ENCODE results near the gene TCP10L.

Gene TCP10L

DNA sequence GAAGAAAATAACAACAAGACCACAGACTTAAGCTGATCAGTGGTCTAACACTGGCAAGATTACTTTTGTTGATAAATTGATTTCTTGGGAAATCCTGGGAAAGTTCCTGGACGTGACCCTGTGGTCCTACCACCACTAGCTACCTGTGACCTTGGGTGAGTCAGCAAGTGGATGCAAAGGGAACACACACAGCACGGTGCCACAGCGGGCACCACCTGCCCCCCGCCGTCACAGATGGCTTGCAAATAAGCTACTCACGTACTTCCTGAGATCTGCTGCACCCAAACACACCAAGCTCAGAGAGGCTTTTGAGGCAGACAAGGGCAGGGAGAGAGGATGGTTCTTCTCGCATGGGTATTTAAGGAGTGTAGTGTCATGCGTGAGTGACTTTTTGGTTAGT is 14.2 kb upstream of the TCP10L start:
- no peak for DNase-seq (ENCODE audit: low read depth)
- TF ChIP-seq, protein P1, sequence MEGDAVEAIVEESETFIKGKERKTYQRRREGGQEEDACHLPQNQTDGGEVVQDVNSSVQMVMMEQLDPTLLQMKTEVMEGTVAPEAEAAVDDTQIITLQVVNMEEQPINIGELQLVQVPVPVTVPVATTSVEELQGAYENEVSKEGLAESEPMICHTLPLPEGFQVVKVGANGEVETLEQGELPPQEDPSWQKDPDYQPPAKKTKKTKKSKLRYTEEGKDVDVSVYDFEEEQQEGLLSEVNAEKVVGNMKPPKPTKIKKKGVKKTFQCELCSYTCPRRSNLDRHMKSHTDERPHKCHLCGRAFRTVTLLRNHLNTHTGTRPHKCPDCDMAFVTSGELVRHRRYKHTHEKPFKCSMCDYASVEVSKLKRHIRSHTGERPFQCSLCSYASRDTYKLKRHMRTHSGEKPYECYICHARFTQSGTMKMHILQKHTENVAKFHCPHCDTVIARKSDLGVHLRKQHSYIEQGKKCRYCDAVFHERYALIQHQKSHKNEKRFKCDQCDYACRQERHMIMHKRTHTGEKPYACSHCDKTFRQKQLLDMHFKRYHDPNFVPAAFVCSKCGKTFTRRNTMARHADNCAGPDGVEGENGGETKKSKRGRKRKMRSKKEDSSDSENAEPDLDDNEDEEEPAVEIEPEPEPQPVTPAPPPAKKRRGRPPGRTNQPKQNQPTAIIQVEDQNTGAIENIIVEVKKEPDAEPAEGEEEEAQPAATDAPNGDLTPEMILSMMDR (IDR thresholded peaks at IDR 0.05; ENCODE audit: control insufficient read depth, extremely low read depth, insufficient read depth): no peak
- H3K4me3 ChIP-seq (ENCODE audit: low read depth, low read length): no peak overlapping the region

DNA sequence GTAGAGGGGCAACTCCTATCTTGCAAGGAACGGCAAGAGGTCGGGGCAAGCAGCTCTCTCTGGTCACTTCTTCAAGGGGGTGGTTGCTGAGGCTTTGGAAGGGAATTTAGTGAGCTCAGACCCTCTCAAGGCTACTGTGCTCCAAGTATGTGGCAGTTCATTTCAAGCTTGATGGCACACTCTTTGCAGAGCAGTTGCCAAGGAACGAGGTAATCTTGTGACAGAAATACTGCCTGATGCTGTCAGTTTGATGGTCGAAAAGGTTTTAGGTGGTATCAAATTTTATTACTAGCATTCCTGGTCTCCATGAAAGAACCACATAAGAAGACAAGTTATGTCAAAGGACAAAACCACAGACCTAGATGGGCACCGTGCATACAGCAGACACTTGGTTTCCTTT is 13.8 kb upstream of the TCP10L start:
- TF ChIP-seq, protein P1 (IDR thresholded peaks at IDR 0.05; ENCODE audit: control insufficient read depth, extremely low read depth, insufficient read depth): no peak
- H3K4me3 ChIP-seq (ENCODE audit: low read depth, low read length): no peak overlapping the region
- DNase-seq (ENCODE audit: low read depth): no peak

DNA sequence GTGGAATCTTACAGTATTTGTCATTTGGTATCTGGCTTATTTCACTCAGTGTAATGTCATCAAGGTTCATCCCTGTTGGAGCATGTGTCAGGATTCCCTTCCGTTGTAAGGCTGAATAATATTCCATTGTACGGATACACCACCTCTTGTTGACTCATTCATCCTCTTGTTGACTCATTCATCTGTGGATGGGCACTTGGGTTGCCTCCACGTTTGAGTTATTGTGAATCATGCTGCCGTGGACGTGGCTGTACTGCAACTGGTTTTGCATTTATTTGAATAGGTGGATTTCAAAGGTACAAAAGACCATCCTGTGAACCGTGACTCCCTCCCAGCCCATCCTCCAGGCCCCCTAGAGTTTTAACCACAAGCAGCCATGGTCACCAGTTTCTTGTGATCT is 11.9 kb upstream of the TCP10L start:
- TF ChIP-seq, protein P1 (IDR thresholded peaks at IDR 0.05; ENCODE audit: control insufficient read depth, extremely low read depth, insufficient read depth): no peak
- DNase-seq (ENCODE audit: low read depth): no peak
- H3K4me3 ChIP-seq (ENCODE audit: low read depth, low read length): no peak overlapping the region

DNA sequence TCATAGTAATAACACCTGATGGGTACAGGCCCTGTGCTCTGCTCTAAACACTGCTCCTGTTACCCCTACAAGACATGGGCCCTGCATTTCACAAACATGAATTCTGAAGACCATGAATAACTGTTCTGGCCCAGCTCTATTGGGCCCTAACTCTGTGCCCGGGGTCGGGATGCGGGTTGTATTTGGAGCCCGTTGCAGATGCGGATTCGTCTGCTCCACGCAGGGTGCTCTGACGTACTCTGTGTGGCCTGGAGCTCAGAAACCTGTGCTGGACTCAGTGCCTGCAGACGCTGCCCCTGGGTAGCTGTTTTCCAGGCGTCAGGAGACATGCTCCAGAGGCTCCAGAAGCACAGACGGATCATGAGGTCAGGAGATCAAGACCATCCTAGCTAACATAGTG is 10.1 kb upstream of the TCP10L start:
- TF ChIP-seq, protein P1 (IDR thresholded peaks at IDR 0.05; ENCODE audit: control insufficient read depth, extremely low read depth, insufficient read depth): no peak
- DNase-seq (ENCODE audit: low read depth): no peak
- H3K4me3 ChIP-seq (ENCODE audit: low read depth, low read length): no peak overlapping the region

DNA sequence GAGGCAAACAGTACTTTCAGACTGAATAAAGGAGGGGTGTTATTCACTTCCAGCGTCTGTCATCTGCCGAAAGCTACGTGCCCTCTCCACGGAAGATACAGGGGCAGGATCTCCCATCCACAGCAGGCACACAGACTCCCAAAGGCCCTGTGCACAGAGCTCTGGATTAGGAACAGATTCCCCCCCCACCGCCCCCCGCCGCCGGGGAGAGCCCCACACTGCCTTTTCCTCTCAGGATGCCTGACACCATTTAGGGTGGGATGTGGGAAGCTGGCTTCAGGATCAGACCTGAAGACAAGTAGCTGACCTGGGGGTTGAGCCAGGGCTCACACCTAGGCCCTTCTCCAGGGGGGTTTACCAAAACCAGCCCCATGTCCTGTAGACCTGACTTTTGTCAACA is 8.4 kb upstream of the TCP10L start:
- H3K4me3 ChIP-seq (ENCODE audit: low read depth, low read length): no peak overlapping the region
- DNase-seq (ENCODE audit: low read depth): no peak
- TF ChIP-seq, protein P1 (IDR thresholded peaks at IDR 0.05; ENCODE audit: control insufficient read depth, extremely low read depth, insufficient read depth): no peak

DNA sequence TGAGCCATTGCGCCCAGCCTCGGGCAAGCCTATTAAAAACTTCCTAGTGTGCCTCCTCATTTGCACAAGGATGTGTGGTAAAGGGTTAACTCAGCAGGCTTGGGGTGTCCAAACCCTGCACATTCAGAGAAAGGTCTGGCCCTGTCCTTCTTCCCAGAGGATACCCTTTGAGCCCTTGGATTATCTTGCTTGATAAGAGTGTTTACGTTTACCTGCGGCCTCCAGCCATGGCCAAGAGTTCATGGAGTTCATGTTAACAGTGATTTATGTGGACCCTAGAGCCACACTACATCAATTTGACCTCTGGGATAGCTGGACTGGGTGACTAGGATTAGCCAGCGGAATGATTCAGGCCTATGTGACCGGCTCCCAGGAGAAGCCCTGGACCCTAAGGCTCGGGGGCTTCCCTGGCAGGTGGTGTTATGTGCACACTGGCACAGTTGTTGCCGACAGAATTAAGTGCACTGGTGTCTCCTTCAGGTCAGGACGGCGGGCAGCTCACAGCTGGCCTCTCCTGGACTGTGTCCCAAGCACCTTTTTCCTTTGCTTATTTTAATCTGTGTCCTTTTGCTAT is 7.7 kb upstream of the TCP10L start:
- H3K4me3 ChIP-seq (ENCODE audit: low read depth, low read length): no peak overlapping the region
- DNase-seq (ENCODE audit: low read depth): no peak
- TF ChIP-seq, protein P1 (IDR thresholded peaks at IDR 0.05; ENCODE audit: control insufficient read depth, extremely low read depth, insufficient read depth): no peak

DNA sequence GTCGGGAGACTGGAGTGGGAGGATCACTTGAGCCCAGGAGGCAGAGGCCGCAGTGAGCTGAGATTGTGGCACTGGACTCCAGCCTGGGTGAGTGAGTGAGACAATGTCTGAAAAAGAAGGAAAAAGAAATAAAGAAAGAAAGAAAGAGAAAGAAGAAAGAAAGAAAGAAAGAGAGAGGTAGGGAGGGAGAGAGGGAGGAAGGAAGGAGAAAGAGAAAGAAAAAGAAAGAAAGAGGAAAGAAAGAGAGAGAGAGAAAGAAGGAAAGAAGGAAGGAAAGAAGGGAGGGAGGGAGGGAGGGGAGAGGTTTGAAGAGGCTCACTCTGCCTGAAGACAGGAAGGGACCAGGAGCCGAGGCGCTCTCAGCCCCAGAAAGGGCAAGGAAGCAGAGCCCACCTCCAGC is 4.8 kb upstream of the TCP10L start:
- TF ChIP-seq, protein P1 (IDR thresholded peaks at IDR 0.05; ENCODE audit: control insufficient read depth, extremely low read depth, insufficient read depth): no peak
- no peak overlapping the region for H3K4me3 ChIP-seq (ENCODE audit: low read depth, low read length)
- no peak for DNase-seq (ENCODE audit: low read depth)
